CD4-positive, alpha-beta memory T cell (primary cell): Measurements from ENCODE around the gene TARDBP. TPM values are rescaled to one million over a fixed set of nuclear protein-coding genes. Genes with fewer than 3 reads are reported as not detected.
"Not testable (repeated sequence)": the region's sequence is repeated elsewhere in the genome, so short reads cannot be mapped to it uniquely, and the experiment has no call there.

Experiments used
- CTCF ChIA-PET: fragments of 350-600 bp; sonication (Branson Sonifier 250); formaldehyde crosslinking; loops from one replicate; lab custom pipeline; 2021; ENCODE audit warnings: inconsistent platforms; ENCODE audit not compliant: partially characterized antibody; lab: Charles Lee
- POLR2A ChIA-PET: fragments of 350-600 bp; sonication (Branson Sonifier 250); formaldehyde crosslinking; loops from one replicate; lab custom pipeline; 2021; ENCODE audit not compliant: partially characterized antibody; lab: Charles Lee
- DNase-seq, 5 donors: peaks; one replicate each; pipeline versions ENCODE4 v3.0.0 to v3.0.0-alpha.2; 2020 to 2022; ENCODE audit warnings: mixed read lengths in 1 of 5
- H3K27ac ChIP-seq: one replicate; pipeline ENCODE4 v1.7.0; 2013; ENCODE audit warnings: low read depth, low read length
- H3K27me3 ChIP-seq: 2 replicates; pipeline ENCODE4 v1.7.0; 2013; ENCODE audit warnings: mild to moderate bottlenecking, low read length, moderate library complexity; ENCODE audit not compliant: insufficient read depth
- H3K36me3 ChIP-seq: 2 replicates; pipeline ENCODE4 v1.7.0; 2013; ENCODE audit warnings: mild to moderate bottlenecking, low read length, moderate library complexity; ENCODE audit not compliant: insufficient read depth
- H3K4me1 ChIP-seq: 2 replicates; pipeline ENCODE4 v1.7.0; 2013; ENCODE audit warnings: mild to moderate bottlenecking, low read length, moderate library complexity; ENCODE audit not compliant: insufficient read depth
- H3K4me3 ChIP-seq, 2 donors: one replicate each; pipeline ENCODE4 v1.7.0; 2013; ENCODE audit warnings: low read length in 2 of 2, mild to moderate bottlenecking in 1 of 2
- H3K9me3 ChIP-seq, 2 donors: one replicate each; pipeline ENCODE4 v1.7.0; 2013; ENCODE audit warnings: low read length in 2 of 2, control low read depth in 1 of 2; ENCODE audit not compliant: control insufficient read depth in 1 of 2
- H3K27ac Mint-ChIP-seq, 7 donors: one replicate each; pipeline ENCODE4 v1.8.0; 2020 to 2021; ENCODE audit warnings: mixed read lengths in 7 of 7, mild to moderate bottlenecking in 6 of 7, inconsistent platforms in 3 of 7, moderate library complexity in 3 of 7
- H3K27me3 Mint-ChIP-seq, 2 donors: one replicate each; pipeline ENCODE4 v1.8.0; 2020 to 2021; ENCODE audit warnings: mixed read lengths in 2 of 2
- H3K36me3 Mint-ChIP-seq, 2 donors: one replicate each; pipeline ENCODE4 v1.8.0; 2020 to 2021; ENCODE audit warnings: mixed read lengths in 2 of 2, inconsistent platforms in 1 of 2, mild to moderate bottlenecking in 1 of 2
- H3K4me1 Mint-ChIP-seq, 4 donors: one replicate each; pipeline ENCODE4 v1.8.0; 2020 to 2021; ENCODE audit warnings: mixed read lengths in 4 of 4, mild to moderate bottlenecking in 1 of 4
- H3K4me3 Mint-ChIP-seq, 8 donors: one replicate each; pipeline ENCODE4 v1.8.0; 2020 to 2021; ENCODE audit warnings: mixed read lengths in 8 of 8, mild to moderate bottlenecking in 7 of 8, moderate library complexity in 6 of 8, inconsistent platforms in 3 of 8
- H3K9me3 Mint-ChIP-seq, 8 donors: one replicate each; pipeline ENCODE4 v1.8.0; 2020 to 2021; ENCODE audit warnings: mixed read lengths in 8 of 8, mild to moderate bottlenecking in 5 of 8, inconsistent platforms in 3 of 8, moderate library complexity in 1 of 8
- intact Hi-C: fragments of 100-400 bp; cut with micrococcal nuclease; formaldehyde crosslinking; loops from one replicate; pipeline ENCODE4 v1.15.1; 2023
- polyA plus RNA-seq, 2 donors: library from polyadenylated mRNA; unstranded; fragments of 300-500 nt; fragmentation: Illumina TruSeq; gene quantifications; one replicate each; pipeline ENCODE4 v1.2.3, GENCODE V29; 2021
- total RNA-seq, 2 experiments: library from RNA; stranded (reverse); gene quantifications; one replicate each; pipeline ENCODE4 v1.2.3, GENCODE V29; 2021

The TARDBP gene
- total and polyA plus RNA-seq, 4 experiments from 2014 or later, result 54.0 to 195 (median 147) TPM

GRCh38 chr1:11072216-11072917, 59.9 kb downstream of the TARDBP start:
- Mint-ChIP-seq H3K36me3 (peaks cover 52 to 75% of the 10 kb centered on the region in 2 donors), H3K4me1 (peaks cover 0 to 1% (median 0%) of the 10 kb centered on the region in 4 donors), H3K27me3 (no peaks in the 10 kb centered on the region), H3K4me3 (no peak overlapping the region), H3K9me3 (no peaks in the 10 kb centered on the region), H3K27ac (no peak overlapping the region)
- no peak overlapping the region for H3K27ac ChIP-seq
- no peaks in the 10 kb centered on the region for H3K27me3 ChIP-seq
- no peaks in the 10 kb centered on the region for H3K4me1 ChIP-seq
- ChIA-PET CTCF (interaction anchor here (1.3 kb wide), 1 partner anchor 35 kb away, joined by 3 read pairs; no protein-coding TSS in a partner anchor), POLR2A (interaction anchor here (0.7 kb wide), 1 partner anchor 12 kb away, joined by 3 read pairs; no protein-coding TSS in a partner anchor)
- no peak for DNase-seq
- no peak overlapping the region for H3K4me3 ChIP-seq
- peaks cover 80% of the 10 kb centered on the region for H3K36me3 ChIP-seq
- intact Hi-C loops, result no loop called here
- no peaks in the 10 kb centered on the region for H3K9me3 ChIP-seq

GRCh38 chr1:11073398-11073797, 60.9 kb downstream of the TARDBP start:
- H3K36me3 Mint-ChIP-seq, result peaks cover 49 to 72% of the 10 kb centered on the region in 2 donors
- intact Hi-C loops, H3K4me1 Mint-ChIP-seq, H3K4me3 ChIP-seq, H3K9me3 ChIP-seq, H3K4me3 Mint-ChIP-seq, H3K27me3 ChIP-seq, H3K27ac Mint-ChIP-seq, POLR2A ChIA-PET, H3K9me3 Mint-ChIP-seq, H3K4me1 ChIP-seq, DNase-seq, H3K27me3 Mint-ChIP-seq, H3K27ac ChIP-seq: not testable (repeated sequence)
- H3K36me3 ChIP-seq, result peaks cover 77% of the 10 kb centered on the region
- CTCF ChIA-PET, result interaction anchor here (1.3 kb wide), 1 partner anchor 36 kb away, joined by 3 read pairs; no protein-coding TSS in a partner anchor

Other genes with a start within 250 kb of the TARDBP start
- 1 to 10 TPM; 7.5 to 8.8 TPM for gene CASZ1, start 216.0 kb upstream of the TARDBP start, total RNA-seq
- gene CASZ1, start 216.0 kb upstream of the TARDBP start, polyA plus RNA-seq, result 1 to 10 TPM in 1 of 2 donors, under 1 TPM in 1; 0.13 to 1.9 TPM
- gene MASP2, start 34.6 kb downstream of the TARDBP start, total RNA-seq, result not detected
- gene MASP2, start 34.6 kb downstream of the TARDBP start, polyA plus RNA-seq, result under 1 TPM in 1 of 2 donors, not detected in 1; 0.07 TPM
- gene SRM, start 47.4 kb downstream of the TARDBP start, total RNA-seq, result 10 to 100 TPM; 53.1 to 55.1 TPM
- gene SRM, start 47.4 kb downstream of the TARDBP start, polyA plus RNA-seq, result 100 to 1,000 TPM in 1 of 2 donors, 10 to 100 TPM in 1; 63.1 to 162 TPM
- gene EXOSC10, start 87.2 kb downstream of the TARDBP start, total RNA-seq, result 10 to 100 TPM; 78.9 to 84.4 TPM
- gene EXOSC10, start 87.2 kb downstream of the TARDBP start, polyA plus RNA-seq, result 10 to 100 TPM; 30.1 to 52.2 TPM
- not detected for gene ANGPTL7, start 176.7 kb downstream of the TARDBP start, total RNA-seq
- not detected for gene ANGPTL7, start 176.7 kb downstream of the TARDBP start, polyA plus RNA-seq
- 10 to 100 TPM; 41.4 to 46.8 TPM for gene MTOR, start 249.9 kb downstream of the TARDBP start, total RNA-seq
- gene MTOR, start 249.9 kb downstream of the TARDBP start, polyA plus RNA-seq, result 1 to 10 TPM; 3.4 to 9.0 TPM